GM21786 (cell line): Measurements from ENCODE around the gene MYL7.
A peak's percentile ranks its signal among the peaks of the same experiment; 100 is the strongest.
"Not testable (repeated sequence)": the region's sequence is repeated elsewhere in the genome, so short reads cannot be mapped to it uniquely, and the experiment has no call there.

ENCODE experiments used
- ATAC-seq: cut with Tn5 transposase; IDR thresholded peaks from one replicate; pipeline ENCODE4 v1.9.1; 2021; ENCODE audit not compliant: unreplicated experiment

The MYL7 gene

GRCh38 chr7:44133295-44133694 lies 7.8 kb downstream of the MYL7 start:
- ATAC-seq: no peak

- ATAC-seq: no peak
Observed at GRCh38 chr7:44132039-44132438, 9.1 kb downstream of the MYL7 start.

- no peak for ATAC-seq
Observed at GRCh38 chr7:44131173-44132029, 9.7 kb downstream of the MYL7 start.

GRCh38 chr7:44128721-44129582 lies 12.2 kb downstream of the MYL7 start:
- ATAC-seq: no peak

GRCh38 chr7:44127161-44127560 lies 14.0 kb downstream of the MYL7 start:
- no peak for ATAC-seq

- not testable (repeated sequence) for ATAC-seq
Observed at GRCh38 chr7:44126574-44126973, 14.6 kb downstream of the MYL7 start.

- no peak for ATAC-seq
Observed at GRCh38 chr7:44124822-44125202, 16.3 kb downstream of the MYL7 start.

- peak; percentile 98 for ATAC-seq
Observed at GRCh38 chr7:44123190-44124003, 17.7 kb downstream of the MYL7 start, which contains the start of gene POLD2. TSS of gene POLD2 (minus strand) at chr7:44123548. CDS start at chr7:44122053, 1,495 bp downstream.

GRCh38 chr7:44122529-44122928 lies 18.6 kb downstream of the MYL7 start:
- ATAC-seq: no peak

- ATAC-seq: no peak
Observed at GRCh38 chr7:44121761-44122420, 19.2 kb downstream of the MYL7 start.

GRCh38 chr7:44120395-44120794 lies 20.7 kb downstream of the MYL7 start:
- ATAC-seq: no peak

GRCh38 chr7:44119829-44120380 lies 21.2 kb downstream of the MYL7 start:
- ATAC-seq: no peak

GRCh38 chr7:44117801-44118429 lies 23.2 kb downstream of the MYL7 start:
- no peak for ATAC-seq

GRCh38 chr7:44116789-44117666 lies 24.1 kb downstream of the MYL7 start:
- ATAC-seq: no peak

- no peak for ATAC-seq
Observed at GRCh38 chr7:44116087-44116788, 24.9 kb downstream of the MYL7 start.

GRCh38 chr7:44114586-44115310 lies 26.4 kb downstream of the MYL7 start:
- no peak for ATAC-seq

- ATAC-seq: no peak
Observed at GRCh38 chr7:44113764-44114354, 27.3 kb downstream of the MYL7 start.
